ENCODE measurements around the gene CAPS. TPM values are rescaled to one million over a fixed set of nuclear protein-coding genes. Genes with fewer than 3 reads are reported as not detected.

Gene CAPS
- total RNA-seq, 1 experiment from 2014 or later = 2.3 TPM

DNA sequence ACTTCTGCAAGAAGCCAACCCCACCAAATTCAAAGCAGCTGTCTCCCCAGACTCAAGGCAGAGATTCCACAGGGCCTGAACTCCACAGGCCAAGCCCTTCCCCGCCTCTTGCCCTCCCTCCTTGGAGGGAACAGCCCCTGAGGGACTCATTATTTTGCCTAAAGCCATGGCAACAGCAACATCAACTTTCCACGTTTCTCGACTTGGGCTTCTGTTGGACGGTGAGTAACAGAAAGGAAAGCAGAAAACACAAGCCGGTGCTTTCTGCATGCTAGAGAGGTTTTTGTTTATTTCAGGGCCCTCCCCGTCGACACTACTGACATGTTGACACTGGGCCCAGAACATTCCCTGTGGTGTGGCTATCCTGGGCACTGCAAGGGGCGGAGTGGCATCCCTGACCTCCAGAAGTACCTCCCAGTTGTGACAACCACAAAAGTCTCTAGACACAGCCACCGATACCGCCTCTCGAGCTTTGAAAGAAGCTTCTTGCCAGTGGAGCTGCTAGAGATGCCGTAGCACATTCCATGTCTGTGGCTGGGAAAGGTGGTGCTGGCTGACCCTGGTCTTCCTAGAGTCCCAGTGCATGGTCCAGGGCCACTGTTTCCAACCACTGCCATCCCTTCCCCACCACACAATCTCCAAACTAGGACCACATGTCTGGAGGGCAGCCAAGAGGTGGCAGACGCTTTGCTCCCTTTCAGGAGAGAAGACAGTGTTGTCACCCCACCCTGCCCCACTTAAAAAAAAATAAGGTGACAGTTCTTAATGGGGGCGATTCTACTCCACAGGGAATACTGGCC is 12.8 kb downstream of the CAPS start:
- H3K9me3 ChIP-seq (ENCODE audit: control insufficient read depth, low read depth, low read length) = no peaks in the 10 kb centered on the region
- Mint-ChIP-seq H3K27ac (no peak overlapping the region; a peak in 1 of 7 replicates), H3K4me3 (no peak overlapping the region), H3K27me3 (ENCODE audit: low read depth) (no peaks in the 10 kb centered on the region), H3K4me1 (no peaks in the 10 kb centered on the region), H3K9me3 (no peaks in the 10 kb centered on the region), H3K36me3 (ENCODE audit: insufficient read depth in 1 of 3, low read depth in 3 of 3) (peaks cover 39 to 90% (median 88%) of the 10 kb centered on the region in 3 experiments)
- H2BK20ac ChIP-seq (ENCODE audit: low read depth, low read length, poor library complexity, severe bottlenecking) = no peak overlapping the region
- no peak overlapping the region for H4K91ac ChIP-seq (ENCODE audit: insufficient read length, low read depth, low read length)
- no peak overlapping the region for H2AK5ac ChIP-seq (ENCODE audit: insufficient read length, low read length)
- H3K4me2 ChIP-seq (ENCODE audit: insufficient read depth, insufficient read length, low read length) = no peak overlapping the region
- H3K27me3 ChIP-seq (ENCODE audit: insufficient read depth, low read length) = no peaks in the 10 kb centered on the region
- H4K20me1 ChIP-seq (ENCODE audit: control insufficient read depth, insufficient read depth, insufficient read length) = no peaks in the 10 kb centered on the region
- no peak overlapping the region for H4K8ac ChIP-seq (replicated peaks; ENCODE audit: insufficient read length, low read depth, low read length)
- no peaks in the 10 kb centered on the region for H3K79me2 ChIP-seq (ENCODE audit: insufficient read depth, low read length)
- TF ChIP-seq, protein P1, sequence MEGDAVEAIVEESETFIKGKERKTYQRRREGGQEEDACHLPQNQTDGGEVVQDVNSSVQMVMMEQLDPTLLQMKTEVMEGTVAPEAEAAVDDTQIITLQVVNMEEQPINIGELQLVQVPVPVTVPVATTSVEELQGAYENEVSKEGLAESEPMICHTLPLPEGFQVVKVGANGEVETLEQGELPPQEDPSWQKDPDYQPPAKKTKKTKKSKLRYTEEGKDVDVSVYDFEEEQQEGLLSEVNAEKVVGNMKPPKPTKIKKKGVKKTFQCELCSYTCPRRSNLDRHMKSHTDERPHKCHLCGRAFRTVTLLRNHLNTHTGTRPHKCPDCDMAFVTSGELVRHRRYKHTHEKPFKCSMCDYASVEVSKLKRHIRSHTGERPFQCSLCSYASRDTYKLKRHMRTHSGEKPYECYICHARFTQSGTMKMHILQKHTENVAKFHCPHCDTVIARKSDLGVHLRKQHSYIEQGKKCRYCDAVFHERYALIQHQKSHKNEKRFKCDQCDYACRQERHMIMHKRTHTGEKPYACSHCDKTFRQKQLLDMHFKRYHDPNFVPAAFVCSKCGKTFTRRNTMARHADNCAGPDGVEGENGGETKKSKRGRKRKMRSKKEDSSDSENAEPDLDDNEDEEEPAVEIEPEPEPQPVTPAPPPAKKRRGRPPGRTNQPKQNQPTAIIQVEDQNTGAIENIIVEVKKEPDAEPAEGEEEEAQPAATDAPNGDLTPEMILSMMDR (conservative IDR thresholded peaks at IDR 0.05) = no peak
- H2BK5ac ChIP-seq (ENCODE audit: insufficient read length, low read length) = no peak overlapping the region
- DNase-seq = no peak
- H2BK12ac ChIP-seq (ENCODE audit: insufficient read length, low read depth, low read length) = no peak overlapping the region
- no peaks in the 10 kb centered on the region for H3K4me1 ChIP-seq (ENCODE audit: insufficient read depth, low read length)
- H2BK15ac ChIP-seq (ENCODE audit: low read depth, low read length) = no peak overlapping the region
- H3K18ac ChIP-seq (ENCODE audit: insufficient read length, low read depth, low read length) = no peak overlapping the region
- no peak overlapping the region for H3K56ac ChIP-seq (ENCODE audit: insufficient read length, low read depth, low read length)
- H2AFZ ChIP-seq (ENCODE audit: low read length) = no peak overlapping the region
- no peak overlapping the region for H2BK120ac ChIP-seq (ENCODE audit: low read depth, low read length, poor library complexity, severe bottlenecking)
- no peak overlapping the region for H3K27ac ChIP-seq (ENCODE audit: insufficient read length, low read depth, low read length)
- H4K5ac ChIP-seq (ENCODE audit: insufficient read length, low read depth, low read length) = no peak overlapping the region
- no CpG with 5 or more reads among the region's 14 CpGs for WGBS (ENCODE audit: extremely low coverage, insufficient read length, low lambda C conversion rate)
- H3K23ac ChIP-seq (ENCODE audit: insufficient read length, low read depth, low read length) = no peak overlapping the region
- no peak overlapping the region for H3K9ac ChIP-seq (ENCODE audit: extremely low read depth, insufficient read length, low read length)
- no peak overlapping the region for H3T11ph ChIP-seq (ENCODE audit: low read length)
- no peak overlapping the region for H3K4ac ChIP-seq (ENCODE audit: low read depth, low read length)
- no peaks in the 10 kb centered on the region for H3K79me1 ChIP-seq (ENCODE audit: insufficient read depth, low read depth, low read length, poor library complexity, severe bottlenecking)
- no peaks in the 10 kb centered on the region for H3K23me2 ChIP-seq (ENCODE audit: insufficient read length, low read depth, low read length, poor library complexity, severe bottlenecking)
- no peak overlapping the region for H3K14ac ChIP-seq (ENCODE audit: insufficient read depth, low read length)
